Breast epithelium (tissue), 4 donors: ENCODE measurements around the gene DNAJC6. TPM values are rescaled to one million over a fixed set of nuclear protein-coding genes. Genes with fewer than 3 reads are reported as not detected.
A peak's percentile ranks its signal among the peaks of the same experiment; 100 is the strongest.

Experiments
- DNase-seq, 2 donors: peaks; one replicate each; pipeline ENCODE4 v3.0.0-alpha.2; 2019; ENCODE audit warnings: low spot score in 2 of 2
- H3K27ac ChIP-seq, 2 donors: fragments of 200-600 bp; sonication (generic) in 1 of 2; one replicate each; pipeline ENCODE4 v1.5.1; 2016 to 2019; ENCODE audit warnings: mild to moderate bottlenecking in 1 of 2
- H3K27me3 ChIP-seq, 2 donors: fragments of 200-600 bp; sonication (generic) in 1 of 2; one replicate each; pipeline versions ENCODE4 v1.5.1 to v1.6.0; 2017 to 2019; ENCODE audit warnings: control low read depth in 1 of 2, mild to moderate bottlenecking in 1 of 2
- H3K36me3 ChIP-seq: fragments of 200-600 bp; one replicate; pipeline ENCODE4 v1.5.1; 2019
- H3K4me1 ChIP-seq, 2 donors: fragments of 200-600 bp; sonication (generic); one replicate each; pipeline ENCODE4 v1.5.1; 2016 to 2019; ENCODE audit warnings: control low read depth in 1 of 2
- H3K4me3 ChIP-seq, 3 donors: fragments of 200-600 bp; sonication (generic); 1 replicate in 2 of 3; 2 replicates in 1 of 3; pipeline ENCODE4 v1.5.1; 2016 to 2019; ENCODE audit warnings: mild to moderate bottlenecking in 3 of 3, moderate library complexity in 2 of 3
- H3K9me3 ChIP-seq, 2 donors: fragments of 200-600 bp; sonication (generic) in 1 of 2; one replicate each; pipeline ENCODE4 v1.5.1; 2016 to 2019; ENCODE audit warnings: control low read depth in 1 of 2
- POLR2A ChIP-seq: fragments of 450-650 bp; IDR thresholded peaks from one replicate; pipeline ENCODE4 v1.6.1; 2016; ENCODE audit warnings: antibody characterized with exemption, mild to moderate bottlenecking, moderate library complexity
- POLR2AphosphoS5 ChIP-seq, 3 donors: sonication (generic); formaldehyde crosslinking; IDR thresholded peaks; one replicate each; pipeline ENCODE4 v1.6.1; 2017; ENCODE audit warnings: antibody characterized with exemption in 3 of 3
- intact Hi-C: fragments of 100-400 bp; cut with DNase I; formaldehyde crosslinking; loops from one replicate; pipeline ENCODE4 v1.15.1; 2023; ENCODE audit warnings: low total_unique reads
- total RNA-seq, 3 donors: library from RNA; depleted of rRNA; stranded (reverse); fragments of >200 nt; gene quantifications; one replicate each; pipeline ENCODE4 v1.1.0, GENCODE V29; 2016
- TF ChIP-seq, protein P1 (sequence below), 3 donors: fragments of 450-650 bp; IDR thresholded peaks; one replicate each; pipeline ENCODE4 v1.5.1; 2016 to 2017; ENCODE audit warnings: antibody characterized with exemption in 3 of 3, mild to moderate bottlenecking in 3 of 3, moderate library complexity in 3 of 3

Gene DNAJC6
- total RNA-seq, 3 donors from 2014 or later: 0.96 to 6.2 (median 4.2) TPM

GRCh38 chr1:65434255-65434654 is 124.9 kb downstream of the DNAJC6 start:
- peaks cover 0 to 7% of the 10 kb centered on the region in 2 donors for H3K4me1 ChIP-seq
- H3K4me3 ChIP-seq: no peak overlapping the region
- peak overlapping the region; percentile 10 to 27 for H3K27ac ChIP-seq
- H3K36me3 ChIP-seq: no peaks in the 10 kb centered on the region
- TF ChIP-seq, protein P1, sequence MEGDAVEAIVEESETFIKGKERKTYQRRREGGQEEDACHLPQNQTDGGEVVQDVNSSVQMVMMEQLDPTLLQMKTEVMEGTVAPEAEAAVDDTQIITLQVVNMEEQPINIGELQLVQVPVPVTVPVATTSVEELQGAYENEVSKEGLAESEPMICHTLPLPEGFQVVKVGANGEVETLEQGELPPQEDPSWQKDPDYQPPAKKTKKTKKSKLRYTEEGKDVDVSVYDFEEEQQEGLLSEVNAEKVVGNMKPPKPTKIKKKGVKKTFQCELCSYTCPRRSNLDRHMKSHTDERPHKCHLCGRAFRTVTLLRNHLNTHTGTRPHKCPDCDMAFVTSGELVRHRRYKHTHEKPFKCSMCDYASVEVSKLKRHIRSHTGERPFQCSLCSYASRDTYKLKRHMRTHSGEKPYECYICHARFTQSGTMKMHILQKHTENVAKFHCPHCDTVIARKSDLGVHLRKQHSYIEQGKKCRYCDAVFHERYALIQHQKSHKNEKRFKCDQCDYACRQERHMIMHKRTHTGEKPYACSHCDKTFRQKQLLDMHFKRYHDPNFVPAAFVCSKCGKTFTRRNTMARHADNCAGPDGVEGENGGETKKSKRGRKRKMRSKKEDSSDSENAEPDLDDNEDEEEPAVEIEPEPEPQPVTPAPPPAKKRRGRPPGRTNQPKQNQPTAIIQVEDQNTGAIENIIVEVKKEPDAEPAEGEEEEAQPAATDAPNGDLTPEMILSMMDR (IDR thresholded peaks at IDR 0.05): peak in 1 of 3 donors; percentile 20
- TF ChIP-seq POLR2AphosphoS5 (IDR thresholded peaks at IDR 0.05) (no peak), POLR2A (no peak)
- DNase-seq: no peak
- no peaks in the 10 kb centered on the region for H3K27me3 ChIP-seq
- intact Hi-C loops: no loop called here
- H3K9me3 ChIP-seq: no peaks in the 10 kb centered on the region

DNA sequence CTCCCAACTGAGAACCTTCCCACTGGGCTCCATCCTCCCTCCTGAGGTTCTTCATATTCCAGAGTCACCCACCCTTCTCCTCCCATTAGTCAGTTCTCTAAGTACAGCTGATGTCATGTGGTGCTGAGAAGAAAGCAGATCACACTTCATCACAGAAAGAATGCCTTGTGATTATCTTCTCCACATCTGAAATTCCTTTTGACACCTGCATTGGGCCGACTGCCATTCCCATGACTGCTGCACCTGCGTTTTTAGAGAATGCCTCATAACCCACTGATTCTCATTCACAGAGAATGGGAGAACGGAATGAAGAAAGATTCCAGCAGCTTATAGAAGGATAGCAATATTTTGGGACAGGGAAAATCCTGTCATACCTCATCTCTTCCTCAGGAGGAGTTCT is 125.4 kb downstream of the DNAJC6 start:
- TF ChIP-seq, protein P1 (IDR thresholded peaks at IDR 0.05): no peak
- H3K9me3 ChIP-seq: no peaks in the 10 kb centered on the region
- H3K4me1 ChIP-seq: peaks cover 0 to 7% of the 10 kb centered on the region in 2 donors
- no peaks in the 10 kb centered on the region for H3K27me3 ChIP-seq
- intact Hi-C loops: no loop called here
- DNase-seq: no peak
- H3K36me3 ChIP-seq: no peaks in the 10 kb centered on the region
- H3K4me3 ChIP-seq: no peak overlapping the region
- H3K27ac ChIP-seq: peak overlapping the region; percentile 10 to 27

- no peak for DNase-seq
- Histone ChIP-seq H3K9me3 (no peaks in the 10 kb centered on the region), H3K27ac (peak overlapping the region in 1 of 2 donors; percentile 17), H3K36me3 (no peaks in the 10 kb centered on the region), H3K4me3 (no peak overlapping the region), H3K27me3 (no peaks in the 10 kb centered on the region), H3K4me1 (peaks cover 0 to 4% of the 10 kb centered on the region in 2 donors)
- intact Hi-C loops: no loop called here
- TF ChIP-seq POLR2A: no peak
- no peak for TF ChIP-seq POLR2AphosphoS5 (IDR thresholded peaks at IDR 0.05)
- TF ChIP-seq, protein P1 (IDR thresholded peaks at IDR 0.05): no peak
Observed at GRCh38 chr1:65435987-65436386, 126.6 kb downstream of the DNAJC6 start.

- H3K4me3 ChIP-seq: no peak overlapping the region
- H3K36me3 ChIP-seq: no peaks in the 10 kb centered on the region
- intact Hi-C loops: no loop called here
- H3K27ac ChIP-seq: no peak overlapping the region
- H3K27me3 ChIP-seq: no peaks in the 10 kb centered on the region
- H3K4me1 ChIP-seq: peaks cover 0 to 4% of the 10 kb centered on the region in 2 donors
- DNase-seq: no peak
- no peaks in the 10 kb centered on the region for H3K9me3 ChIP-seq
- TF ChIP-seq POLR2A (no peak), POLR2AphosphoS5 (IDR thresholded peaks at IDR 0.05) (no peak)
- TF ChIP-seq, protein P1 (IDR thresholded peaks at IDR 0.05): no peak
Observed at GRCh38 chr1:65437616-65438015, 128.3 kb downstream of the DNAJC6 start.

DNA sequence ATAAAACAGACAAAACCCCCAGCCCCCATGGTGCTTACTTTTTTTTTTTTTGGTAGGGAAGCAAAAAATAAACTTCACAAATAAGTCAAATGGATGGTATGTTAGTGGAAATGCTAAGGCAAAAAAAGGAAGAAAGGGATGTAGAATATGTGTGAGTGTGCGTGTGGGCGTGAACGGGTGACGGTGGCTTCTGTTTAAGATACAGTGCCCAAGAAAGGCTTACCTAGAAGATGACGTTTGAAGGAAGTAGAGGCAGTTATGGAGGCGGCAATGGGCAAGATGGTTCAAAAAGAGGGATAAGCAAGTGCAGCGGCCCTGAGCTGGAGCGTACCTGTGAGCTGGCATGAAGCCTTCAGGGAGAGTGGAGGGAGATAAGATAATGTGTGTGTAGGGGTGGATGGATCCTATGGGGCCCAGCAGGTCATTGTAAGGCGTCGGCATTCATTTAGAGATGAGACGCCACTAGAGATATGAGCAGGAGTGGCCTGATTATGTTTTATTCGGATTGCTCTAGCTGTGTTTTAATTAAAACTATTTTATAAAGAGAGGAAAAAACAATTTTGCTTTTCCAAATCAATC is 131.1 kb downstream of the DNAJC6 start:
- intact Hi-C loops: no loop called here
- no peak for TF ChIP-seq POLR2AphosphoS5 (IDR thresholded peaks at IDR 0.05)
- TF ChIP-seq, protein P1 (IDR thresholded peaks at IDR 0.05): no peak
- no peaks in the 10 kb centered on the region for H3K4me1 ChIP-seq

More for the DNA sequence above, 131.1 kb downstream of the DNAJC6 start:
- Histone ChIP-seq H3K36me3 (no peaks in the 10 kb centered on the region), H3K4me3 (no peak overlapping the region), H3K9me3 (no peaks in the 10 kb centered on the region), H3K27ac (no peak overlapping the region), H3K27me3 (no peaks in the 10 kb centered on the region)
- DNase-seq: no peak
